ENCODE data around the gene CYREN. TPM values are rescaled to one million over a fixed set of nuclear protein-coding genes. Genes with fewer than 3 reads are reported as not detected.
"Not testable (repeated sequence)": the region's sequence is repeated elsewhere in the genome, so short reads cannot be mapped to it uniquely, and the experiment has no call there.

The CYREN gene
- total RNA-seq, 1 donor from 2014 or later, result 50.1 TPM

DNA sequence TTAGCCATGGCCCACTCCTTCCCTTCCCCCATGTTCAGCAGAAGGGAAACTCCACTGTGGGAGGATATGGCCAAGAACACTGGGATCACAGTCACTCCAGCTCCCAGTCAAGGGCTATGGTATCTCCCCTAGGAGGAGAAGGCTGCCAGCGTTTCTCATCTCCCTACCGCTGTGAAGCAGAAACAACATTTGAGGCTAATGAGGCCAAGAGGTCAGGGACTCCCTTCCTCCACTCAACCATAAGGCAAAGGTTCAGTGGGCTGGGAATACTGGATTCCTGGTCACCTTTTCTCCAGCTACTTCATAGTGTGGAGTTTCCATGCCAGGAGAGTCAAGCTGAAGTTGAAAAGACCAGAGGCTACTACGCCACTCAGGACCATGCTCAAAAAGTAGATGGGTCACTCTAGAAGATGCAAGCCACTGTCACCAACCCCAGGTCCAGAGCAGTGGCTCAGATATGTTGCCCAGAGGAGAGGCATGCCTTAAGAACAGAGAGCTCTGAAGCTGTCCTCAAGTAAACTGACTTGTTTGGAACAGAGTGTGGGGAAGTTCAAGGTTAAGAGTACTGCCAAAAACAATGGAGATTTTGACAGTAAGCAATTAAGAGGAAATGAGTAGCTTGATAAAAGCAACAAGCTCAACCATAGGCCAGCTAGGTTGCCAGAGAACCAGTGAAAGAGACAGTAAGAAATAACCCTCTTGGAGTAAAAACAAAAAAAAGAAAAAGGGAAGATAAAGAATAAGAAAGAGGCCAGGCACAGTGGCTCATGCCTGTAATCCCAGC, 26.4 kb downstream of the CYREN start:
- Mint-ChIP-seq H3K36me3 (ENCODE audit: low read depth) (no peaks in the 10 kb centered on the region), H3K27me3 (ENCODE audit: low read depth) (peaks cover 9% of the 10 kb centered on the region), H3K27ac (no peak overlapping the region), H3K4me3 (ENCODE audit: low read depth) (no peak overlapping the region), H3K4me1 (ENCODE audit: low read depth) (peaks cover 32% of the 10 kb centered on the region), H3K9me3 (peaks cover 7% of the 10 kb centered on the region)
- DNase-seq (ENCODE audit: low spot score), result no peak
- intact Hi-C loops (cut with micrococcal nuclease), result no loop called here

DNA sequence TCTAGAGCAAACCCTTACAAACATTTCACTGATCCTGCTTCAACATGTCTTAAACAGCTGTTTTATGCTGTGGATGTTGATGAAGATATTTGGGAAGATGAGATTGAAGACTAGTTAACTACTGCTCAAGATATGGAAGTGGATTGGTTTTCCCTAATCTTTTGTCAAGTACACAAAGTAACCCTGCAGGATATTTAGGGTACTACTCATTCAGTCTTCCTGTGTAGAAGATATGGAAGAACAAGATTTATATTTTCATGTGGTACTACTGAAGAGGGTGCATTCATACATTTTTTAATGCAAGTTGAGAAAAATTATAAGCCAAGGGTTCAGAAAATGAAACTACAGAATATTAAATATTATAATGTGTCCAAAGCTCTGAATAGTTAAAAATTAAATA, 40.9 kb downstream of the CYREN start:
- Mint-ChIP-seq H3K4me3 (ENCODE audit: low read depth) (no peak overlapping the region), H3K27me3 (ENCODE audit: low read depth) (peaks cover 8% of the 10 kb centered on the region), H3K27ac (no peak overlapping the region), H3K36me3 (ENCODE audit: low read depth) (no peaks in the 10 kb centered on the region), H3K4me1 (ENCODE audit: low read depth) (no peaks in the 10 kb centered on the region), H3K9me3 (peaks cover 7% of the 10 kb centered on the region)
- intact Hi-C loops (cut with micrococcal nuclease), result no loop called here
- DNase-seq (ENCODE audit: low spot score), result no peak

DNA sequence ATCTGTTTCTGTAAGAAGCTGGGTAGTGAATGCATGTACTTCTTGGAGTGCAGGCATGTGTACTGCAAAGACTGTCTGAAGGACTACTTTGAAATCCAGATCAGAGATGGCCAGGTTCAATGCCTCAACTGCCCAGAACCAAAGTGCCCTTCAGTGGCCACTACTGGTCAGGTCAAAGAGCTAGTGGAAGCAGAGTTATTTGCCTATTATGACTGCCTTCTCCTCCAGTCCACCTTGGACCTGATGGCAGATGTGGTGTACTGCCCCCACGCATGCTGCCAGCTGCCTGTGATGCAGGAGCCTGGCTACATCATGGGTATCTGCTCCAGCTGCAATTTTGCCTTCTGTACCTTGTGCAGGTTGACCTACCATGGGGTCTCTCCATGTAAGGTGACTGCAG, 41.6 kb downstream of the CYREN start:
- Mint-ChIP-seq H3K27ac (no peak overlapping the region), H3K4me3 (ENCODE audit: low read depth) (no peak overlapping the region), H3K27me3 (ENCODE audit: low read depth) (peaks cover 8% of the 10 kb centered on the region), H3K4me1 (ENCODE audit: low read depth) (no peaks in the 10 kb centered on the region), H3K36me3 (ENCODE audit: low read depth) (no peaks in the 10 kb centered on the region), H3K9me3 (peaks cover 7% of the 10 kb centered on the region)
- intact Hi-C loops (cut with micrococcal nuclease), result no loop called here
- DNase-seq (ENCODE audit: low spot score), result no peak

DNA sequence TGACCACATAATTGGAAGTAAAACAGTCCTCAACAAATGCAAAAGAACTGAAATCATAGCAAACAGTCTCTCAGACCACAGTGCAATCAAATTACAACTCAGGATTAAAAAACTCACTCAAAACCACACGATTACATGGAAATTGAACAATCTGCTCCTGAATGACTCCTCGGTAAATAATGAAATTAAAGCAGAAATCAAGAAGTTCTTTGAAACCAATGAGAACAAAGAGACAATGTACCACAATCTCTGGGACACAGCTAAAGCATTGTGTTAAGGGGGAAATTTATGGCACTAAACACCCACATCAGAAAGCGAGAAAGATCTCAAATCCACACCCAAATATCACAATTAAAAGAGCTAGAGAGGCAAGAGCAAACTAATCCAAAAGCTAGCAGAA, 45.9 kb downstream of the CYREN start:
- H3K4me3 Mint-ChIP-seq (ENCODE audit: low read depth); DNase-seq (ENCODE audit: low spot score); H3K27ac Mint-ChIP-seq; intact Hi-C loops (cut with micrococcal nuclease); H3K36me3 Mint-ChIP-seq (ENCODE audit: low read depth); H3K4me1 Mint-ChIP-seq (ENCODE audit: low read depth): not testable (repeated sequence)
- Mint-ChIP-seq H3K27me3 (ENCODE audit: low read depth) (peaks cover 11% of the 10 kb centered on the region), H3K9me3 (peaks cover 13% of the 10 kb centered on the region)

GRCh38 chr7:135121868-135122267, 48.6 kb downstream of the CYREN start:
- Mint-ChIP-seq H3K4me3 (ENCODE audit: low read depth) (no peak overlapping the region), H3K4me1 (ENCODE audit: low read depth) (no peaks in the 10 kb centered on the region), H3K27ac (no peak overlapping the region), H3K27me3 (ENCODE audit: low read depth) (peaks cover 11% of the 10 kb centered on the region), H3K36me3 (ENCODE audit: low read depth) (no peaks in the 10 kb centered on the region), H3K9me3 (peaks cover 16% of the 10 kb centered on the region)
- DNase-seq (ENCODE audit: low spot score), result no peak
- intact Hi-C loops (cut with micrococcal nuclease), result no loop called here

DNA sequence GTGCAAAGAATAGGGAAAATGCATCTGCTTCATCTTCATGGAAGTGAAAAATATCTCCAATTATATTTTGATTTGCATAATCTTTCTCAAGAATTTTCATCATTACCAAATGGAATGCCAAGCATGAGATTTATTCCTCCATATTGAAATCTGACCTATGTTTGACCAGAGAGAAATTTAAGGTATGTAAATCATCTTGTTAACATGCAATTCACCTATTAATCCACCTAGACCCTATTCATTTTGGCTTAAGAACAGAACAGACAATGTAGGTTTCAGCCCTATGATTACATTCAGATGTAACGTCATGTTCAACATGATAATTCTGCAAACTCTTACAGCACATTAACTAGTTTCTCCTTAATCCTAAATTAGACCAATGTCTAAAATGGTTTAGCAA, 53.4 kb downstream of the CYREN start:
- Mint-ChIP-seq H3K4me1 (ENCODE audit: low read depth) (no peaks in the 10 kb centered on the region), H3K4me3 (ENCODE audit: low read depth) (no peak overlapping the region), H3K27ac (no peak overlapping the region), H3K27me3 (ENCODE audit: low read depth) (no peaks in the 10 kb centered on the region), H3K36me3 (ENCODE audit: low read depth) (no peaks in the 10 kb centered on the region), H3K9me3 (peaks cover 16% of the 10 kb centered on the region)
- intact Hi-C loops (cut with micrococcal nuclease), result no loop called here
- no peak for DNase-seq (ENCODE audit: low spot score)

Other genes with a start within 250 kb of the CYREN start
- gene AGBL3, start 184.2 kb downstream of the CYREN start, total RNA-seq, result 1.6 and 3.9 TPM in 2 replicates
- gene TMEM140, start 22.6 kb downstream of the CYREN start, total RNA-seq, result 3.0 and 4.8 TPM in 2 replicates
- gene WDR91, start 40.8 kb upstream of the CYREN start, total RNA-seq, result 19.2 and 22.6 TPM in 2 replicates
- not detected in 2 replicates for gene STRA8, start 63.1 kb upstream of the CYREN start, total RNA-seq

Measured in activated T-helper 2 cell treated with anti-CD3 and anti-CD28 coated beads, Interferon-gamma antibody, Interleukin-2, Interleukin-4, amounts not matched to agents 10 μg/mL and 5 μg/mL and 100 μg/mL, durations not matched to agents 14 hours and 24 hours and 36 hours (primary cell).